Measurements from ENCODE around the gene STIP1. TPM values are rescaled to one million over a fixed set of nuclear protein-coding genes. Genes with fewer than 3 reads are reported as not detected.
A peak's percentile ranks its signal among the peaks of the same experiment; 100 is the strongest.

Gene STIP1
- total RNA-seq, 1 donor from 2014 or later = 77.7 TPM

GRCh38 chr11:64223001-64223651, 37.2 kb downstream of the STIP1 start:
- no peak for DNase-seq (ENCODE audit: low spot score in 2 of 2)
- Histone ChIP-seq H3K4me1 (peaks cover 7 to 21% of the 10 kb centered on the region in 2 donors), H3K27ac (no peak overlapping the region), H3K4me3 (no peak overlapping the region), H3K27me3 (no peaks in the 10 kb centered on the region), H3K36me3 (peaks cover 7 to 13% of the 10 kb centered on the region in 2 donors), H3K9me3 (no peaks in the 10 kb centered on the region)
- intact Hi-C loops (cut with DNase I) = no loop called here
- TF ChIP-seq CTCF (IDR thresholded peaks at IDR 0.05) = no peak

GRCh38 chr11:64224151-64224890, 38.4 kb downstream of the STIP1 start:
- Histone ChIP-seq H3K4me3 (no peak overlapping the region), H3K9me3 (no peaks in the 10 kb centered on the region), H3K27ac (peak overlapping the region in 1 of 2 donors; percentile 89), H3K36me3 (peaks cover 7 to 13% of the 10 kb centered on the region in 2 donors), H3K4me1 (peaks cover 7 to 25% of the 10 kb centered on the region in 2 donors), H3K27me3 (no peaks in the 10 kb centered on the region)
- intact Hi-C loops (cut with DNase I) = no loop called here
- DNase-seq (ENCODE audit: low spot score in 2 of 2) = no peak
- TF ChIP-seq CTCF (IDR thresholded peaks at IDR 0.05) = no peak

GRCh38 chr11:64224891-64225607, 39.1 kb downstream of the STIP1 start:
- TF ChIP-seq CTCF (IDR thresholded peaks at IDR 0.05) = no peak
- peak overlapping the region; percentile 88 to 89 for H3K27ac ChIP-seq
- H3K36me3 ChIP-seq = peaks cover 7 to 13% of the 10 kb centered on the region in 2 donors
- intact Hi-C loops (cut with DNase I) = loop anchor here (5.0 kb wide), 1 partner anchor 77 kb away; the partner anchor contains the start of gene CATSPERZ
- peak in 1 of 2 donors; percentile 63 for DNase-seq (ENCODE audit: low spot score in 2 of 2)
- peaks cover 7 to 32% of the 10 kb centered on the region in 2 donors for H3K4me1 ChIP-seq
- no peaks in the 10 kb centered on the region for H3K9me3 ChIP-seq
- no peaks in the 10 kb centered on the region for H3K27me3 ChIP-seq
- peak overlapping the region; percentile 61 to 77 for H3K4me3 ChIP-seq

GRCh38 chr11:64225608-64226506, 39.9 kb downstream of the STIP1 start, which contains the start of the genes NUDT22 and TRPT1:
NUDT22 (plus strand) TSS chr11:64226274; CDS start chr11:64226653, 379 bp downstream.
TRPT1 (minus strand) TSS chr11:64226186; CDS start chr11:64225860, 326 bp downstream.
- intact Hi-C loops (cut with DNase I) = loop anchor here (2.0 to 5.0 kb wide), 2 partner anchors 39 to 76 kb away; partner anchors contain the start of genes CATSPERZ and STIP1
- TF ChIP-seq CTCF (IDR thresholded peaks at IDR 0.05) = peak in 2 of 3 experiments; percentile 11 to 15
- no peaks in the 10 kb centered on the region for H3K9me3 ChIP-seq
- peaks cover 7 to 32% of the 10 kb centered on the region in 2 donors for H3K4me1 ChIP-seq
- no peaks in the 10 kb centered on the region for H3K27me3 ChIP-seq
- DNase-seq (ENCODE audit: low spot score in 2 of 2) = peak; percentile 61 to 96
- peak within 1 kb of the TSS; percentile 88 to 89 for H3K27ac ChIP-seq
- H3K36me3 ChIP-seq = peaks cover 4 to 7% of the 10 kb centered on the region in 2 donors
- H3K4me3 ChIP-seq = peak within 1 kb of the TSS; percentile 61 to 77

Measured in ascending aorta (tissue), 2 donors.